ENCODE measurements around the gene PLCH2.

DNA sequence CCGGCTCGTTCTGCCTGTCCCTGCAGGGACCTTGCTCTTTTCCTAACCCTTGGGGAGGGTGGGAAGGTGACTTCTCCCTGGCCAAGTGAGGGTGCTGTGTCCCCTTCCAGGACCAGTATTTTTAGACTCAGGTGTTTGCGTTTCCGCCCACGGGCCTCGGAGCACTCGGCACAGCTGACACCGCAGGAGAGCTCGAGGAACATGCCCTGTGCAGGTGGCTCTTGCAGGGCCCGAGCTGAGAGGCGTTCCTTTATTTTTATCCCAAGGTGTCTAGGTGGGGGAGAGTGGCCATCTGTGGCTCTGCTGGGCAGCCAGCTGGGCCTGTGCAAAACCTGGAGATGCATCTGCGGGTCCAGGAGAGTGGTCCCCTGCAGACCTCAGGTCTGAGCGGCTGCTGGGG, 16.0 kb downstream of the PLCH2 start:
- no peak for TF ChIP-seq CTCF (conservative IDR thresholded peaks at IDR 0.05; ENCODE audit: low read length)
- no peak for TF ChIP-seq EZH2phosphoT487 (IDR thresholded peaks at IDR 0.05; ENCODE audit: borderline replicate concordance, low read depth, low read length)
